Adrenal gland (tissue), 12 donors: ENCODE data around the gene GPHN. TPM values are rescaled to one million over a fixed set of nuclear protein-coding genes. Genes with fewer than 3 reads are reported as not detected.

Source experiments
- DNase-seq, 7 donors: peaks; one replicate each; pipeline ENCODE4 v3.0.0-alpha.2; 2019 to 2020
- H3K27ac ChIP-seq, 5 donors: fragments of 200-600 bp; sonication (generic) in 4 of 5; 1 replicate in 3 of 5; 2 replicates in 2 of 5; pipeline versions ENCODE4 v1.5.1 to v1.8.0; 2016 to 2020; ENCODE audit warnings: mild to moderate bottlenecking in 1 of 5
- H3K27me3 ChIP-seq: fragments of 200-600 bp; 2 replicates; pipeline ENCODE4 v1.8.0; 2021
- H3K36me3 ChIP-seq, 2 donors: fragments of 200-600 bp; replicated peaks in 1 of 2; 1 replicate in 1 of 2; 2 replicates in 1 of 2; pipeline versions ENCODE4 v1.5.1 to v1.8.0; 2018 to 2022
- H3K4me1 ChIP-seq, 2 donors: fragments of 200-600 bp; replicated peaks in 1 of 2; 1 replicate in 1 of 2; 2 replicates in 1 of 2; pipeline versions ENCODE4 v1.5.1 to v1.8.0; 2018 to 2021
- H3K4me3 ChIP-seq, 4 donors: fragments of 200-600 bp; sonication (generic) in 3 of 4; one replicate each; pipeline ENCODE4 v1.5.1; 2016 to 2018
- H3K9me3 ChIP-seq, 3 donors: fragments of 200-600 bp; sonication (generic) in 1 of 3; replicated peaks in 1 of 3; 1 replicate in 2 of 3; 2 replicates in 1 of 3; pipeline versions ENCODE4 v1.5.1 to v1.8.0; 2016 to 2021
- POLR2A ChIP-seq, 2 donors: fragments of 450-650 bp; IDR thresholded peaks; one replicate each; pipeline ENCODE4 v1.6.1; 2017; ENCODE audit warnings: antibody characterized with exemption in 2 of 2, mild to moderate bottlenecking in 2 of 2, moderate library complexity in 1 of 2
- WGBS, 4 donors: extraction: QIAGEN DNeasy Blood & Tissue Kit in 2 of 4; methylation state at CpG; one replicate each; pipeline versions ENCODE4 v1.1.5 to v1.1.7; 2013 to 2017; 5-methylcytosine and 5-hydroxymethylcytosine counted together
- intact Hi-C, 2 donors: fragments of 100-400 bp; cut with DNase I; formaldehyde crosslinking; loops; one replicate each; pipeline versions ENCODE4 v1.14.1 to v1.15.0; 2022 to 2023
- polyA plus RNA-seq, 3 donors: library from polyadenylated mRNA; stranded (reverse); fragments of 200-250 nt in 2 of 3; fragments of 350-450 nt in 1 of 3; fragmentation: Illumina TruSeq in 1 of 3; extraction: RNeasy Lipid Tissue Mini Kit (QIAGEN cat#74804) in 1 of 3; gene quantifications; one replicate each; pipeline ENCODE4 v1.2.3, GENCODE V29; 2013 to 2014
- total RNA-seq, 9 donors: library from RNA; depleted of rRNA in 4 of 9; stranded (reverse); fragments of >200 nt in 4 of 9; fragments of 120-200 nt in 1 of 9; fragmentation: NEBNext Ultra II Directional in 1 of 9; extraction: Animal tissue kit (Norgen Biotek cat#: 25700) in 1 of 9; gene quantifications; one replicate each; pipeline versions ENCODE4 v1.1.0 to v1.2.4, GENCODE V29; 2013 to 2023
- TF ChIP-seq, protein P1 (sequence below), 6 experiments: fragments of 450-650 bp in 4 of 6; fragments of 200-600 bp in 2 of 6; sonication (generic) in 1 of 6; IDR thresholded peaks; 1 replicate in 5 of 6; 2 replicates in 1 of 6; pipeline versions ENCODE4 v1.5.1 to v1.8.0; 2016 to 2021; ENCODE audit warnings: antibody characterized with exemption in 6 of 6, mild to moderate bottlenecking in 2 of 6, moderate library complexity in 1 of 6
- donor health status: healthy with polysubstance abuse.
- donor health status: Bipolar disorder and iron deficiency.
- donor health status: DM: yes; HTN: yes; CAD: no.
- donor health status: DM: no; HTN: no; CAD: no.
- donor health status: DM: no; HTN: no; CAD: no.
- donor health status: DM: yes; HTN: yes; CAD: no.

Gene GPHN
- total and polyA plus RNA-seq, 12 donors = 12.5 to 41.0 (median 24.0) TPM

GRCh38 chr14:67228325-67228984, 720.5 kb downstream of the GPHN start:
- DNase-seq = no peak
- Histone ChIP-seq H3K9me3 (no peaks in the 10 kb centered on the region), H3K4me3 (peak overlapping the region in 1 of 4 donors; percentile 30), H3K27ac (no peak overlapping the region), H3K27me3 (no peaks in the 10 kb centered on the region), H3K36me3 (no peaks in the 10 kb centered on the region), H3K4me1 (no peaks in the 10 kb centered on the region)
- intact Hi-C loops = no loop called here
- WGBS, 4 donors = 42 to 58% (median 51%) methylated on average over 3 of the region's 3 CpGs
- TF ChIP-seq POLR2A (IDR thresholded peaks at IDR 0.05) = no peak
- TF ChIP-seq, protein P1, sequence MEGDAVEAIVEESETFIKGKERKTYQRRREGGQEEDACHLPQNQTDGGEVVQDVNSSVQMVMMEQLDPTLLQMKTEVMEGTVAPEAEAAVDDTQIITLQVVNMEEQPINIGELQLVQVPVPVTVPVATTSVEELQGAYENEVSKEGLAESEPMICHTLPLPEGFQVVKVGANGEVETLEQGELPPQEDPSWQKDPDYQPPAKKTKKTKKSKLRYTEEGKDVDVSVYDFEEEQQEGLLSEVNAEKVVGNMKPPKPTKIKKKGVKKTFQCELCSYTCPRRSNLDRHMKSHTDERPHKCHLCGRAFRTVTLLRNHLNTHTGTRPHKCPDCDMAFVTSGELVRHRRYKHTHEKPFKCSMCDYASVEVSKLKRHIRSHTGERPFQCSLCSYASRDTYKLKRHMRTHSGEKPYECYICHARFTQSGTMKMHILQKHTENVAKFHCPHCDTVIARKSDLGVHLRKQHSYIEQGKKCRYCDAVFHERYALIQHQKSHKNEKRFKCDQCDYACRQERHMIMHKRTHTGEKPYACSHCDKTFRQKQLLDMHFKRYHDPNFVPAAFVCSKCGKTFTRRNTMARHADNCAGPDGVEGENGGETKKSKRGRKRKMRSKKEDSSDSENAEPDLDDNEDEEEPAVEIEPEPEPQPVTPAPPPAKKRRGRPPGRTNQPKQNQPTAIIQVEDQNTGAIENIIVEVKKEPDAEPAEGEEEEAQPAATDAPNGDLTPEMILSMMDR (IDR thresholded peaks at IDR 0.05) = no peak

Other genes with a start within 250 kb of the GPHN start
- gene CCDC196, start 21.8 kb upstream of the GPHN start, total RNA-seq = not detected
- gene CCDC196, start 21.8 kb upstream of the GPHN start, polyA plus RNA-seq = not detected